GM18519 (cell line): ENCODE results near the gene FOXF2.

Source experiments
- ATAC-seq: cut with Tn5 transposase; IDR thresholded peaks from one replicate; pipeline ENCODE4 v1.9.1; 2021; ENCODE audit warnings: mild to moderate bottlenecking, moderate library complexity; ENCODE audit not compliant: unreplicated experiment, low FRiP score

FOXF2 gene

DNA sequence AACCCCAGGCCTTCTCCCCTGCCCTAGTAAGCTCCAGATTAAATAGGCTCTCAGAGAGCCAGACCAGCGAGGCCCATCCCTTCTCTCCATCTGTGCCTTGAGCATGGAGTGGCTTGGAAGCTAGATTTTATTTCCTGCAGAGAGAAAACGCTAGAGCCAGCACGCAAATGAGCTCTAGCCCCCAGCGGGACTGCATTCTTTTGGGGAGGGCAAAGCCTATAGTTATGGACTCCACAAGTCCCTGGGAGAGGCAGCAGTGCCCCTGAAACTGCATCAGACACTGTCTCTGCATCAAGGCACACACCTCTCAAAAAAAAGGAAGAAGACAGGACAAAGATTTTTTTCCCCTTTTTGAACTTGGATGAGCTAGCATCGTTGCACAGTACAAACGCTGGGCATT is 15.8 kb downstream of the FOXF2 start:
- no peak for ATAC-seq

DNA sequence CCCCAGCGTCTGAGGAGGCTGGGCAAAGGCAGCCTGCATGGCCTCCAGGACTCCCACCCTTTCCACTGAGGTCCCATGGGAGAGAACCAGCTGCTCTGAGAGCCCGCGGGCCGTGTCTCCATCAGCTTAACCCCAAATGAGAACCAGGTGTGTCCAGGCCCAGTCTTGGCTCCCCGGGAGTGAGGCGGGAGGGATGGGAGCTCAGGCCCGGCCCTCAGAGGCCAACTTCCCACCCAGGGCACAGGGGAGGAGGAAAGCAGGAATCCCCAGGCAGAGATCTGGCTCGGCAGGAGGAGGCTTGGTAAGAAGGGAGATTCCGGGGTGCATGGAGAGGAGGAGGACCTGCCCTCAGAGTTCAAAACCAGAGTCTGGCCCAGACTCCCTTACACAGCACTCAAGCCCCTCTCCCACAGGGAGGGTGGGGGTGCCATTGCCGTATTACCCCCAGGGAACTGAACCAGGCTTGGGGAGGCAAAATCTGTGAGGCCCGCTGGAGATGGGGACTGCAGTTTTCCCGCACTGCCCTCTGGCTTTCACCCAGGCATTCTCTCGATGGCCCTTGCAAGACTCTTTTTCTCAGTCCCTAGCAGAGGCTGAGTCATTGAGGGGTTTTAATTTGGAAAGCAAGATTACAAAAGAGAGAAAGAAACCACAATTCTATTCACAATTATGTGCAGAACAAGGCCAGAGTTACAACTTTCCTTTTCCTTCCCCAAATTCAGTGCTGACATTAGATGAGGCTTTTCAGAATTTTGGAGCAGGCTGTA is 17.1 kb downstream of the FOXF2 start:
- ATAC-seq = no peak

DNA sequence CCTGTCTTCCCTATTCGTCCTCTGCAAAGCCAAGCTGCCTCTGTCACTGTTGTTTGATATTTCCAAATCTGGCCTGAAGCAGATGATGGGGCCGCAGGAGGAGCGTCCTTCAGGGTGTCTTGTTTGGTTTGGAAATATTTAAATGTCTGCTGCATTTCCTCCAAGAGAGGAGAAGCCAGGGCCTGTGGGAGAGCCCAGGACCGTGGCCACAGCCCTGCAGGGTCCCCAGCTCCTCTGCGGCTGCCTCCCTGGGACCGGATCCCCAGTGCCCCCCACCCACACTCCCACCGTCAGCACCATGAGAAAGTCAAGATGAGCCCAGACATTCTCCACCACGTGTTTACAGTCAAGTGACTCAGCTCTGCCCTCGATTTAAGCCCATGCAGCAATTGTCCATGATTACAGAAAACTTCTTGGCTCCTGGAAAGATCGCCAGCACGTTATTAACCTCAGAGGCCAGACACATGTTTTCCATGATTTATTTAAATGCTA is 18.2 kb downstream of the FOXF2 start:
- no peak for ATAC-seq

DNA sequence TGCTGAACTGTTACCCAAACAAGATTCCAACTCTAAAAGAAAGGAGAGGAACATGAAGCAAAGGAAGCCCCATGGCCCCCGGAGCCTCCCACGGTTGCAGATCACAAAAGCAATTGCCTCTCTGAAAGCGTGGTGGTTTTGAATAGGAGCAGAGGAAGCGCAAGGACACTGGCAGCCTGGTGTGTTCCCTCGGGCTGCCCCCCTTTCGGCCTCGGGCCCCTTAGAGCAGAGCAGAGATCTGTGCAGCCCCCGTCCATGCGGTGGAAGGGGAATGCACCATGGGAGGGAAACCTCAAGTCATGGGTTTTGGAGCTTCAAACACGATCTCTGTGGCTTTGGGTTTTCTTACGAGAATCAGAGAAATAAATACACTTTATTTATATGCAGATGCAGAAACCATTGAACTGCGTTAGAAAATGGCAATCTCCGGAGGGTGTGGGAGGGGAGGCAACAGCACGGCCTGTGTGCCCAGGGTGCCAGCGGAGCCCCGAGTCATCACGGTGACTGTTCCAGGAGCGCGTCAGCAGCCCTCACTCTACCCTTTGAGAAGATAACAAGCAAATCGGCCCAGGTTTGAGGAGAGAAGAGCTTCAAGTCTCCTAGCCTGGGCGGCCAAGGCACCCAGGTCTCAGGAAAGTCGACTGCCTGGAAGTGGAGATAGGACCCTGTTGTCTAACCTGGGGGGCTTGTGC is 20.5 kb downstream of the FOXF2 start:
- no peak for ATAC-seq

DNA sequence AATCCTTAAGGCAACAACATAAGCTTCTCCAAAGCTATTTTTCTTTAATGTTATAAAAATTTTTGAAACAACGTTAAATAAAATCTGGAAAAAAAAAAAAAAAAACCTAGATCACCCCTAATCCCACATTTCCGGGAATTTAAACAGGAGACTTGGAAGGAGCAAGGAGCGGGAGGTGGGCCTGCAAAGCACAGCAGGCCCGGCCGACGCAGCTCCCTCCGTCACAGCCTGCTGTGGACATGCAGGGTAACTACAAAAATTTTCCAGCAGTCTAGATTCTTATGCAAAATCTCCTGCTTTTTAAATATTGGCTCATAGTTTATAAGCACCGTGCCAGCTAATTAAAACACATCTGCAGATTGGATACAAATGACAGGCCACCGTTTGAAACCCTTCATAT is 23.5 kb downstream of the FOXF2 start:
- no peak for ATAC-seq

DNA sequence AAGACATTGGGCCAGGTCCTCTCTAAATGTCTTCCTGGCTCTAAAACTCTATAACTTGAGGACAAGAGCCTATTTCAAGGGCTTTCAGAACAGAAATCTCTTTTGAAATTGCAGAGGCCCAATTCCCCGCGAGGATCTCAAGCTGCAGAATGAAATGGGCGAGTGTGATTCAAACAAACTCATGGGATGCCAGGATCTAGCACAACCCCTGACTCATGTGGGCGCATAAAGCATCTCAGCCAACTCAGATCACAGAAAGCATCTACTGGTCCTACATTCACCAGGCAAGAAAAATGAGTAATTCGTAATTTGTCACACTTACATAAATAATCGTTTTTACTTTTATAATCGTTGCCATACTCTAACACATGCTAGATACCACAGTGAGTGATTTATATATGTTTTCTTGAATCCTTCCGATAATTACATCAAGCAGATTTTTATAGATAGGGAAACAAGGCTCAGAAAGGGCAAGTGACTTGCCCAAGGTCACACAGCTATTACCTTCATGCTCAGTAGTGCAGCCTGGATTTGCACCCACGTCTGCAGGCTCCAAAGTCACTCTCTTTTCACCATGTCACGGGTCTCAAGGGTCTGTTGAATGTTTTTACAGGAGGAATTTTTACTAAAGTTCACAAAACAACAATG is 26.2 kb downstream of the FOXF2 start:
- no peak for ATAC-seq

DNA sequence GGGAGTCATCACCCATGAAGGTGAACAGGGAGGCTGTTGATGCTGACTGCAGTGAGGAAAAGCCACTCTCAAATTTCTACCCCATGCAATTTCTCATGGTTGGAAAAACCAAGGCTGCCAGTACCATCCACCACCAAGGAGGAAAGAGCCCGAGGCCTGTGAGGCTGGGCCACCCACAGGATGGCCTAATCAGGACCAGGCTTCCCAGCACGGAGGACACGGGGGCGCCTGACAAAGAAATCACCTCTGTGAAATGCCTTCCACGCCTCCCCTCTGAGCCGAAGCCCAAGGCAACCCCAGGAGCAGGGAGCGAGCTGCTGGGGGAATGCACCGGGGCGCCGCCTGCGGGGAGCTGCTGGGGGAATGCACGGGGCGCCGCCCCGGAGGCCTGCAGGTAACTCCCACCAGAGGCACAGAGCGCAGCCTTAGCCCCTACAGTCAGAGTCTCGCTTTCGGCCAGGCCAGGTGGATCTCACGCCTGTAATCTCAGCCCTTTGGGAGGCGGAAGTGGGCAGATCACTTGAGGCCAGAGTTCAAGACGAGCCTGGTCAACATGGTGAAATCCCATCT is 26.9 kb downstream of the FOXF2 start:
- no peak for ATAC-seq

DNA sequence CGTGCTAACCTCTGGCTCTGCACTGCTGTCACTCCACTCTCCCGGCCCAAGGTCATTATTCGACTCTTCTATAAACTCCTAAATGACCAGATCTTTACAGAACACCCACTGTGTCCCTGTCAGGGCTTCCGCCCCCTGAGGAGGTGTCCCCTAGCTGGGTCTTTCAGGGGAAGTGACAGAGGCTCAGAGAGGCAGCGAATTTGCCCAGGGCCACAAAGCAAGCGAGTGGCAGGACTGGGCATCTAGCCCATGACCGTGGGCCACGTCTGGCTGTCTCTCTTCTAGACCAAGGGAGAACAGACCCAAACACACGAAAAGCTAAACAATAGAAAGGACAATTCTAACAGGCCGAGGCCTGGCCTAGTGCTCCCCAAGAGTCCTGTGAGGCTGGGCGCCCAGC is 27.4 kb downstream of the FOXF2 start:
- ATAC-seq = no peak

DNA sequence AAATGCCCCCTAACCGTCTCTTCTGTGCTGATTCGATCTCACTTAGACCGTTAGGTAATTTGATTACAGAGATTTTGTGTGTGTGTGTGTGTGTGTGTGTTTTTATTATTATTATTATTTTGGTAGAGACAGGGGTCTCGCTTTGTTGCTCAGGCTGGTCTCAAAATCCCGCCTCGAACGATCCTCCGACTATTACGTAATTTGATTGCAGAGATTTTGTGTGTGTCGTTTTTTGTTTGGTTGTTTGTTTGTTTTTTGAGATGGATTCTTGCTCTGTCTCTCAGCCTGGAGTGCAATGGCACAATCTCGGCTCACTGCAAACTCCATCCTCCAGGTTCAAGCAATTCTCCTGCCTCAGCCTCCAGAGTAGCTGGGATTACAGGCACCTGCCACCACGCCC is 28.3 kb downstream of the FOXF2 start:
- ATAC-seq = no peak

DNA sequence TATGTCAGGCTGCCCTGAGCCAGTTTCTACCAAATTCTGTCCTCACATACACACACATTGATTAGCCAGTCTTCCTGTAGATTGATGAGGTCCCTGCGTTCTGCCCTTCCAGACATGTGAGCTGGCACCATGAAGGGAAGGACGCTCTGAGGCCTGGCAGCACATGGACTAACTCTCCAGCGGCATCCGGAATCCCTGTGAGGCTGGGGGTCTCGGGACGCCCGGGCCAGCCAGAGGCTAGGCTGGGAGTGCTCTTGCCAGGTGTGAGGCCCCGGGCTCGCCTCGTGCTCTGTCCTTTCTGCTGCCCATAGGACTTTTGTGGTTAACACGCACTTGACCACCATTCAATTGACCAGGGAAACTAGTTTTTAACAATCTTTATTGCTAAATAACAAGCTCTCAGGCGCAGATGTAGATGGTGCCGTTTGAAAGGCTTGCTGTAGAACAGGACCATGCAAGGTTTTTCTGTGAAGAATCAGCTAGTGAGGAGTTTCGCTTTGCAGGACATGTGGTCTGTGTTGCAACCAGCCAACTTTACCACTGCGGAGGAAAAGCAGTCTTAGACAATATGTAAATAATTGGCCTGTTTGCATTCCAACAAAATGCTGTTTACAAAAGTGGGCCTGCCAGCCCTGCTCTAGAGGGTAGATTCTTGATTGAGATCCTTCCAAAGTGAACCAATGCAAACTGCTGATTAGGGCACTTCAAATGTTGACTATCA is 29.3 kb downstream of the FOXF2 start:
- no peak for ATAC-seq

DNA sequence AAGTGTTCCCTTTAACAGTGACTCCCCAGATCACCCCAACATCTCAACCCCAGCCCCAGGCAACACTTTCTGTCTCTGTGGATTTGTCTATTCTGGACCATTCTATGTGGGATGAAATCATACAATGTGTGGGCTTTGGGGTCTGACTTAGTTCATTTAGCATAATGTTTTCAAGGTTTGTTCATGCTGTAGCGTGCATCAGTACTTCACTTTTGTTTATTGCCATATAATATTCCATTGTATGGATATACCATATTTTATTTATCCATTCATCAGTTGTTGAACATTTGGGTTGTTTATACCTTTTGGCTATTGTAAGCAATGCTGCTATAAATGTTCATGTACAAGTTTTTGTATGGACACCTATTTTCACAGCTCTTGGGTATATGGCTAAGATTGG is 31.0 kb downstream of the FOXF2 start:
- no peak for ATAC-seq

DNA sequence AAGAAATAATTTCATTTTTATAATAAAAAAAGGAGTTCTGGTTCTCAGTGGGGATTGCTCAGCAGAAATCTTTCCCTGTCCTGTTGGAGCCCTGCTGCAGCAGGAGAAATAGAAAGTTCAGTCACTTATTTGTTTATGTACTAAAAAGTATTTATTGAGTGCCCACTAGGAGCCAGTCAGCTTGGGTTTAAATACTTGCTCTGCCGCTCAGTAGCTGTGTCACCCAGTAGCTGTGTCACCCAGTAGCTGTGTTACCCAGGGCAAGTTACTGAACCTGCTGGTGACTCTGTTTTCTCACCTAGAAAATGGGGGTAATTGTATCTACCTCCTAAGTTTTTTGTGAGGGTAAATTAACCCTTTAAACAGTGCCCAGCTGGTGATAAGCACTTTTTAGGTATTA is 32.9 kb downstream of the FOXF2 start:
- ATAC-seq = no peak

DNA sequence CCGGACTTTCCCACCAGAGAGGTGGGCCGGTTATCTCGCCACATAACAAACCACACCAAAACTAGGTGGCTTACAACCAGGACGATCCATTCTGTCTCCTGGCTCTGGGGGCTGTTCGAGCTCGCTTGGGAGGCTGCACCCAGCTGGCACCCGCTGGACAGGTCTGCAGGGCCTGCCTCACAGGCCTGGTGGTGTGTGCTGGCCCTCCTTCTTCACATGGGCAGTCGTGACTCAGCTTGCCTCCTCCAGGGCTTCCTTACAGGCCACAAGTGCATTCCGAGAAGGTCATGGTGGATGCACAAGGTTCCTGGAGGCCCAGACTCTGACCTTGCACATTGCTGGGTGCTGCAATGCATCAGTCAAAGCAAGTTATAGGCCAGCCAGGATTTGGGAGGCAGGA is 34.2 kb downstream of the FOXF2 start:
- no peak for ATAC-seq

DNA sequence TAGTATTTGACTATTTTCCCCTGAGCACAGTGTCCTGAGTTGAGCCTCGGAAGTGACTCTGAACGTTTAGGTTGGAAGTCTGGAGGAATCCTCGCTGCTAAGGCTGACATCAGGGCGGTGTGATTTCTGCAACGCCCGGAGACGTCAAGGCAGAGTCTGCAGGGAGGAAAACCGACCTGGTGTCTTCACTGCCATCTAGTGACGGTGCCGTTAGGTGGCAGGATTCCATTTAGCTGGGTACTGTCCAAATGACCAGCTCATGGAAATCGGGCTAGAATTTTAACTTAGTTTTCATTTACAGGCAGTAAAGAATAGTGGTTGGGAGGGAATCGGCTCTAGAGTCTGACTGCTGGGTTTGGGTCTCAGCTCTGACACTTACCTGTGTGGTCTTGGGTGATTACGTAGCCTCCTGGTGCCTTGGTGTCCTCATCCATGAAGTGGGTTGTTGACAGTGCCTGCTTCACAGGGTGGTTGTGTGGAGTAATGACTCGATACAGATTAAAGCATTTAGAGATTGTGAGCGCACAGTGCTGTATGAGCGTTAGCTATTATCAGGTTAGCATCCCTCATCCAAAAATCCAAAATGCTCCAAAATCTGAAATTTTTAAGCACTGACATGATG is 35.0 kb downstream of the FOXF2 start:
- no peak for ATAC-seq

DNA sequence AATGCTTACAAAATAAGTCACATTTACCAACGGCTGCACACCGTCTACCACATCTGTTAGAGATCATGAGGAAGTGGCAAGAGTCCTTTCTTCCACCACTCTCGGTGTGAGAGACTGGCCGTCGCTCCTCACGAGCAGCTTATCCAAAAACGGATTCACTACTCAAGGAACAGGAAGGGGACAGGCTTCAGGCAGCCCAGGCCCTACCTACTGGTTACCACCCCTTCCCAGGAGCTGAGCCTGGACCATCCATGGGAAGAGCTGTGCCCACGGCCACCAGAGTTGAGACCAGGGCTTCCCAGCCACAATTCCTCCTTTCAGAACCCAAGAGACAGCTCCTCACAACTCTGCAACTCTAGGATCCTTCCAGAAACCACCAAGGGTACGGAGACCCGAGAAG is 37.0 kb downstream of the FOXF2 start:
- no peak for ATAC-seq

DNA sequence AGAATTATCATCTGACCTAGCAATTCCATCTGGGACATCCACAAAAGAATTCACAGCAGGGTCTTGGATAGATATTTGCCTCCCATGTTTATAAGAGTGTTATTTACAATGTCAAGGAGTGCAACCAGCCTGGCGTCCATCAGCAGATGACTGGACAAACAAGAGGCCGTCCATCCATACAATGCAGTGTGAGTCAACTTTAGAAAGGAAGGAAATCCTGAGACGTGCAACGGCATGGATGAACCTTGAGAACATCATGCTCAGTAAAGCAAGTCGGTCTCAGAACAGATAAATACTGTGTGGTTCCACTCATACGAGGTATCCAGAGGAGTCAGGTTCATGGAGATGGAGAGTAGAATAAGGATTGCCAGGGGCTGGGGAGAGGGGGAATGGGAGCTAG is 46.4 kb downstream of the FOXF2 start:
- no peak for ATAC-seq

DNA sequence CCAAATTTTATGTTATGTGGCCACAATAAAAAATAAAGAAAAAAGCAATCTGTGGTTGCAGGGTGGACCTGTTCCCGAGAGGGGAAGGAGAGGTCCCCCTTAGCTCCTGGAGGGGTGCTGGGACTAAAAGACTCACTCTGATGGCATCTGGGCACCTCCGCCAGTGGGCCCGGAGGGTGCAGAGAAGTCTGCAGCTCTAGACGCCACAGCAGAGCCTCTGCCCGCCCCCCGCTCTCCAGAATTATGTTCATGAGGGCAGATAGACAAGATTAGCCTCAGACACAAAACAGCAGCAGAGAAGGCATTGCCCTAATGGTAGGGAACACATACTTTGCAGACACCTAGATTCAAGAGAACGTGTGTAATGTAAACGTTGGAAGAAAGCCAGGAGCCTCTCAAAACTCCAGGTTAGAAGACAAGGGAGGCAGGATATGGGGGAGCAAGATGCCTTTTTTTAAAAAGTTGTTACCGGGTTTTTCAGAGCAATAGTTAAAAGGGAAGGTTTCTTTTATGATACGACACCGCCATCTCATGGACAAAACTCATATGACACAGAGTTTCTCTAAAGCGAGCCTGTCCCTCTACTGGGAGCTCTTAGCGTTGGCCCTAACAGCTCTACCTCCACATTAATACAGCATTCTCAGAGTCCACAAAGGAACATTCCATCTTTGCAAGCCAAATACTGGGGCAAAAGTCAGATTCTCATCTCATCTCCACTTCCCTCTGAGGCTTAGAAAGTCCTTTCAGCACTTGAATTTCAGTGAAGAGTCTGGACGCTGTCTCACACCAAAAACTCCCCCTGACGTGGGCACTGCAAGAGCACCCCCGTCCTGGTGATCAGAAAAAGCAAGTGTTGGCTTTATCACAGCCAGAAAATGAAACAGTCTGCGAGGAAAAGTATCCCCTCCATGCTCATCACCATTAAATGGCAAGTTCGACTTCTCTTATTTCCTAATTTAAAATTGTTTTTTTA is 47.2 kb downstream of the FOXF2 start:
- ATAC-seq = peak; percentile 53

DNA sequence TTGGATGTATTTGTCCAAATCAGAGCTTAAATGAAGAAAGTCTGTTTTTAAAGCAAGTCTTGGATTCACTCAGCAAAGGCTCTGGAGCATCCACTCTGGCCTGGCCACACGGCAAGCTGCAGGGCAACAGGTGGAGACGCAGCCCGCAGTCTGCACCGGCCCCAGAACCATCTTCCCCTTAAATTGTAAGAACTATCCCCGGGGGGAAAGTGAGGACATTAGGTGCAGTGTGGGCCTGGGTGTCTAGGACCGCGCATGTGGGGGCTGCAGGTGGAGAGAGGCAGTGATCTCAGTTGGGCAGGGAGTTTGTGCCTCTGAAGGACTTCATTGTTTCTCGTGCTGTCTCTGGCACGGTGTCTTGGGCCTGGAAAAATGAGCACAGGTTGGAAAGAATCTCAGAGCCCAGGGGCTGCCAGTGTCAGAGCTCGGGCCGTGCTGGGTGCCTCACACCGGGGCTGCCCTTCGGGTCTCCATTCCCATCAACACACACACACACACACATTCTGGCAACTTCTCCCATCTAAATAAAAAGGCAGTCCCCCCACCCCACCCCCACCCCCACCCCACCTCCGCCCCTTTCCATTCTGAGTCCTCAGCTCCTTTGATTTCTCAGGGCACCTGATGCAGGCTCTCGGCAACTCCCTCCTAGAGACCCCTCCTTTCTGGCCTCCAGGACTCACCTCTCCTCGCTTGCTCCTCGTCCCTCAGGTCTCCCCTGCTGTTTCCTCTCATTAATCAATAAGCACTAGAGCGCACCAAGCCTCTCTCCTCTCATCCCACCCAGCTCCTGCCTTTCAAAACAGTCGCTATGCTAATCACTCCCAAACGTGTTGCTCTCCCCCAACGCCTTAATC is 48.4 kb downstream of the FOXF2 start:
- no peak for ATAC-seq
